ENCODE results near the gene USP33. TPM values are rescaled to one million over a fixed set of nuclear protein-coding genes. Genes with fewer than 3 reads are reported as not detected.
"Not testable (repeated sequence)": the region's sequence is repeated elsewhere in the genome, so short reads cannot be mapped to it uniquely, and the experiment has no call there.

Gene USP33
- total and polyA plus RNA-seq, 10 of the 15 experiments (the other 5 are each of a cell fraction or from before 2014, with no cell fraction given), result 13.1 to 49.9 (median 32.2) TPM

- H3K27me3 ChIP-seq (replicated peaks in 1 of 2; ENCODE audit: control insufficient read depth in 2 of 2, insufficient read depth in 2 of 2, low read length in 1 of 2), result no peaks in the 10 kb centered on the region
- RAD21 ChIA-PET (ENCODE audit: unreplicated experiment), result no interaction called here
- no peak overlapping the region for H2AFZ ChIP-seq (ENCODE audit: control insufficient read depth, low read depth, low read length)
- no peak for FAIRE-seq
- no peaks in the 10 kb centered on the region for H3K9me3 ChIP-seq (replicated peaks; ENCODE audit: control insufficient read depth, insufficient read depth, low read length)
- SMC1A ChIA-PET (ENCODE audit: uncharacterized antibody, unreplicated experiment), result no interaction called here
- POLR2A ChIA-PET, result interaction anchor here (0.6 kb wide), 1 partner anchor 751 kb away, joined by 3 read pairs; no protein-coding TSS in a partner anchor
- H3K27ac ChIP-seq (ENCODE audit: control insufficient read depth, insufficient read depth), result no peak overlapping the region
- H3K36me3 ChIP-seq (ENCODE audit: control insufficient read depth in 2 of 2, insufficient read depth in 2 of 2, low read length in 1 of 2), result peaks cover 0 to 6% of the 10 kb centered on the region in 2 experiments; a peak in 2 of 4 replicates
- in situ Hi-C loops (cut with MboI) (no loop called here), intact Hi-C loops (cut with micrococcal nuclease; ENCODE audit: unreplicated experiment) (no loop called here)
- H3K4me3 ChIP-seq, result no peak overlapping the region
- H4K20me1 ChIP-seq (ENCODE audit: control insufficient read depth, insufficient read depth), result no peaks in the 10 kb centered on the region
- H3K4me2 ChIP-seq (ENCODE audit: control insufficient read depth, insufficient read depth), result no peak overlapping the region
- ATAC-seq, result no peak
- no peak for DNase-seq (ENCODE audit: low read depth, low spot score)
- CTCF ChIA-PET, result interaction anchor here (1.0 kb wide), 1 partner anchor 11 kb away, joined by 5 read pairs; no protein-coding TSS in a partner anchor
- TF ChIP-seq E2F8 (IDR thresholded peaks at IDR 0.05; ENCODE audit: low read depth, partially characterized antibody) (no peak), ZNF24 (IDR thresholded peaks at IDR 0.05) (no peak)
- WGBS (ENCODE audit: insufficient coverage, insufficient replicate concordance, low lambda C conversion rate, missing lambda C conversion rate), result 92% methylated on average over 2 of the region's 2 CpGs
- BruUV-seq (replicated peaks), result no TSS peak
- no peaks in the 10 kb centered on the region for H3K4me1 ChIP-seq (ENCODE audit: control insufficient read depth, insufficient read depth, low read length)
- H3K9ac ChIP-seq (ENCODE audit: control insufficient read depth, insufficient read depth, low read length), result no peak overlapping the region
- H3K79me2 ChIP-seq (ENCODE audit: control insufficient read depth, insufficient read depth, low read length), result no peaks in the 10 kb centered on the region
Observed at GRCh38 chr1:77704736-77705135, 54.9 kb downstream of the USP33 start.

- H2AFZ ChIP-seq (ENCODE audit: control insufficient read depth, low read depth, low read length); ATAC-seq; SMC1A ChIA-PET (ENCODE audit: uncharacterized antibody, unreplicated experiment); POLR2A ChIA-PET; H3K36me3 ChIP-seq (ENCODE audit: control insufficient read depth in 2 of 2, insufficient read depth in 2 of 2, low read length in 1 of 2); H4K20me1 ChIP-seq (ENCODE audit: control insufficient read depth, insufficient read depth); CTCF ChIA-PET; in situ Hi-C loops (cut with MboI); H3K9ac ChIP-seq (ENCODE audit: control insufficient read depth, insufficient read depth, low read length); H3K79me2 ChIP-seq (ENCODE audit: control insufficient read depth, insufficient read depth, low read length); H3K27ac ChIP-seq (ENCODE audit: control insufficient read depth, insufficient read depth); H3K4me1 ChIP-seq (ENCODE audit: control insufficient read depth, insufficient read depth, low read length); H3K4me2 ChIP-seq (ENCODE audit: control insufficient read depth, insufficient read depth); RAD21 ChIA-PET (ENCODE audit: unreplicated experiment); DNase-seq (ENCODE audit: low read depth, low spot score); H3K4me3 ChIP-seq; BruUV-seq (replicated peaks); intact Hi-C loops (cut with micrococcal nuclease; ENCODE audit: unreplicated experiment); H3K9me3 ChIP-seq (replicated peaks; ENCODE audit: control insufficient read depth, insufficient read depth, low read length); H3K27me3 ChIP-seq (replicated peaks in 1 of 2; ENCODE audit: control insufficient read depth in 2 of 2, insufficient read depth in 2 of 2, low read length in 1 of 2); FAIRE-seq: not testable (repeated sequence)
- WGBS (ENCODE audit: insufficient coverage, insufficient replicate concordance, low lambda C conversion rate, missing lambda C conversion rate), result 100% methylated on average over 1 of the region's 1 CpG
Observed at GRCh38 chr1:77699673-77700072, 60.0 kb downstream of the USP33 start.

All from GM12878 (cell line).